ENCODE data around the gene SAMD4A.

The SAMD4A gene

DNA sequence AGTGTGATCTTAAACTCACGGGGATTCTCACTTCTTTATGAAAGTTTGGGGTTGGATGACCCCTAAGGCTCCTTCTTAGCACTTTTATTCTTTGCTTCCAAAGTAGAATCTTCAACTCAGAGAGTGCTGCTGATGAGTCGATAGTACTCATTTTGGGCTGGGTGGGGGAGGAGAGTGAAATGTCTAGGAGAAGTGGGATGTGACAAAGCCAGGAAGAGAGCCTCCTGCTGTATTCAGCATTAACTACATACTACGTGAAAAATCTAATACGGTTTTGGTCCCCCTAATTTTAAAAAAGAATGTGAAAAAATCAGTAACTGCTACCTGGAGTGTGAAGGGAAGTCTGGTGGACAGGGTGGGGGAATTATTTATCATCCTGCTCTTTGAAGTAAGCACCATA, 148.3 kb downstream of the SAMD4A start:
- H3K9me3 ChIP-seq = no peaks in the 10 kb centered on the region
- no peak for TF ChIP-seq CTCF (IDR thresholded peaks at IDR 0.05)
- no peaks in the 10 kb centered on the region for H3K4me1 ChIP-seq (ENCODE audit: control insufficient read depth in 1 of 2, insufficient read depth in 1 of 2, low read depth in 1 of 2, low read length in 1 of 2)
- no peaks in the 10 kb centered on the region for H3K36me3 ChIP-seq
- no peak overlapping the region for H3K4me3 ChIP-seq (ENCODE audit: low read depth in 1 of 2, low read length in 1 of 2)
- no peak overlapping the region for H3K27ac ChIP-seq
- H3K27me3 ChIP-seq = no peaks in the 10 kb centered on the region

GRCh38 chr14:54715811-54716210, 148.9 kb downstream of the SAMD4A start:
- Histone ChIP-seq H3K27ac (no peak overlapping the region), H3K4me1 (ENCODE audit: control insufficient read depth in 1 of 2, insufficient read depth in 1 of 2, low read depth in 1 of 2, low read length in 1 of 2) (no peaks in the 10 kb centered on the region)
- no peak for TF ChIP-seq CTCF (IDR thresholded peaks at IDR 0.05)

GRCh38 chr14:54716862-54717261, 149.9 kb downstream of the SAMD4A start:
- Histone ChIP-seq H3K27me3 (no peaks in the 10 kb centered on the region), H3K4me3 (ENCODE audit: low read depth in 1 of 2, low read length in 1 of 2) (no peak overlapping the region), H3K4me1 (ENCODE audit: control insufficient read depth in 1 of 2, insufficient read depth in 1 of 2, low read depth in 1 of 2, low read length in 1 of 2) (no peaks in the 10 kb centered on the region), H3K36me3 (no peaks in the 10 kb centered on the region), H3K9me3 (no peaks in the 10 kb centered on the region), H3K27ac (no peak overlapping the region)
- TF ChIP-seq CTCF (IDR thresholded peaks at IDR 0.05) = no peak

More at GRCh38 chr14:54715811-54716210, 148.9 kb downstream of the SAMD4A start:
- H3K36me3 ChIP-seq = no peaks in the 10 kb centered on the region
- H3K27me3 ChIP-seq = no peaks in the 10 kb centered on the region
- no peak overlapping the region for H3K4me3 ChIP-seq (ENCODE audit: low read depth in 1 of 2, low read length in 1 of 2)
- H3K9me3 ChIP-seq = no peaks in the 10 kb centered on the region

DNA sequence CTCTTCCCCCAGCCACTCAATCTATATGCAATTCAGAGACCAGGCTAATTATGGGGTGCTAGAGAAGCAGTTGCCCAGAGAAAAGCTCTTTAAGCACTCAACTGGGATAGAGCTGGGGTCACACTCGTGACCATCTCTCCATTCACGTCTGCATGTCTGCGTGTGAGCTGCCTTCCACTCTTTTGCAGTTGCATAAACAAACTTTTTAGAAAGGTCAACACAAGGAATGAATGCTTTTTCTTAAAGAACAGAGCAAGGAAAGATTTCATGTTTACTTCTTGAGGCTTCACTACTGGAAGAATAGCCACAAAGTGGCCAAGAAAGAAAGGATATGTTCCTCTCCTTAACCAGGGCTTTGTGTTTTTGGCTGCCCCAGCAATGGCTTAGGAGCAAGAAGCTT, 151.1 kb downstream of the SAMD4A start:
- H3K27me3 ChIP-seq = peaks cover under 1% of the 10 kb centered on the region
- no peak for TF ChIP-seq CTCF (IDR thresholded peaks at IDR 0.05)
- H3K36me3 ChIP-seq = no peaks in the 10 kb centered on the region
- no peak overlapping the region for H3K4me3 ChIP-seq (ENCODE audit: low read depth in 1 of 2, low read length in 1 of 2)
- no peak overlapping the region for H3K27ac ChIP-seq
- no peaks in the 10 kb centered on the region for H3K9me3 ChIP-seq
- no peaks in the 10 kb centered on the region for H3K4me1 ChIP-seq (ENCODE audit: control insufficient read depth in 1 of 2, insufficient read depth in 1 of 2, low read depth in 1 of 2, low read length in 1 of 2)

- Histone ChIP-seq H3K9me3 (no peaks in the 10 kb centered on the region), H3K27me3 (peaks cover 6% of the 10 kb centered on the region), H3K36me3 (no peaks in the 10 kb centered on the region), H3K27ac (no peak overlapping the region), H3K4me1 (ENCODE audit: control insufficient read depth in 1 of 2, insufficient read depth in 1 of 2, low read depth in 1 of 2, low read length in 1 of 2) (no peaks in the 10 kb centered on the region), H3K4me3 (ENCODE audit: low read depth in 1 of 2, low read length in 1 of 2) (no peak overlapping the region)
- TF ChIP-seq CTCF (IDR thresholded peaks at IDR 0.05) = no peak
Measured at GRCh38 chr14:54719406-54719805, 152.5 kb downstream of the SAMD4A start.
